Panc1 (cell line): ENCODE data around the gene TMEFF1. TPM values are rescaled to one million over a fixed set of nuclear protein-coding genes. Genes with fewer than 3 reads are reported as not detected.
"Not testable (repeated sequence)": the region's sequence is repeated elsewhere in the genome, so short reads cannot be mapped to it uniquely, and the experiment has no call there.

ENCODE experiments used
- ATAC-seq: fragments of 200-7000 bp; cut with Tn5 transposase; 2 replicates; pipeline ENCODE4 v1.9.1; 2020; ENCODE audit warnings: mild to moderate bottlenecking, moderate library complexity
- BruUV-seq: library from RNA; stranded (reverse); fragments of 400-500 nt; replicated peaks from 2 replicates; lab custom pipeline; 2021; lab: Mats Ljungman, UMichigan
- CTCF ChIA-PET: fragments of 300-600 bp; sonication (Branson Sonifier 250); formaldehyde crosslinking; loops from one replicate; lab custom pipeline; 2022; ENCODE audit warnings: antibody characterized with exemption; lab: Charles Lee
- POLR2A ChIA-PET: fragments of 300-600 bp; sonication (Branson Sonifier 250); formaldehyde crosslinking; loops from one replicate; lab custom pipeline; 2022; ENCODE audit warnings: antibody characterized with exemption; lab: Charles Lee
- DNase-seq: peaks from one replicate; pipeline ENCODE4 v3.0.0-alpha.2; 2010; ENCODE audit warnings: low read depth, low spot score
- H3K27ac ChIP-seq: 2 replicates; pipeline ENCODE4 v1.5.1; 2011; ENCODE audit warnings: mild to moderate bottlenecking, low read length, inconsistent platforms
- H3K27me3 ChIP-seq: fragments of 200-500 bp; sonication (Bioruptor generic); 2 replicates; pipeline ENCODE4 v1.6.0; 2014; ENCODE audit warnings: low read length, inconsistent platforms; ENCODE audit not compliant: control insufficient read depth, insufficient read depth
- H3K36me3 ChIP-seq: fragments of 200-500 bp; sonication (Bioruptor generic); 2 replicates; pipeline ENCODE4 v1.5.1; 2014; ENCODE audit warnings: inconsistent platforms, mild to moderate bottlenecking, low read length, moderate library complexity; ENCODE audit not compliant: control insufficient read depth, insufficient read depth
- H3K4me1 ChIP-seq: 2 replicates; pipeline ENCODE4 v1.5.1; 2011; ENCODE audit warnings: inconsistent platforms, mild to moderate bottlenecking, low read length, moderate library complexity; ENCODE audit not compliant: control insufficient read depth, insufficient read depth
- H3K4me3 ChIP-seq, 2 experiments: 2 replicates each; pipeline ENCODE4 v1.5.1; 2011 to 2012; ENCODE audit warnings: low read depth in 2 of 2, low read length in 2 of 2, mild to moderate bottlenecking in 2 of 2, inconsistent platforms in 1 of 2, moderate library complexity in 1 of 2
- H3K9me3 ChIP-seq: fragments of 200-500 bp; sonication (Bioruptor generic); 2 replicates; pipeline ENCODE4 v1.5.1; 2014; ENCODE audit warnings: low read depth, mild to moderate bottlenecking, inconsistent platforms, low read length, moderate library complexity; ENCODE audit not compliant: control insufficient read depth, insufficient read depth
- POLR2AphosphoS5 ChIP-seq: IDR thresholded peaks from 2 replicates; pipeline ENCODE4 v1.6.1; 2012; ENCODE audit warnings: mild to moderate bottlenecking, low read depth, low read length, moderate library complexity
- REST ChIP-seq, 2 experiments: IDR thresholded peaks; 2 replicates each; pipeline ENCODE4 v1.6.1; 2011 to 2012; ENCODE audit warnings: low read depth in 2 of 2, control low read depth in 1 of 2, low read length in 1 of 2, mild to moderate bottlenecking in 1 of 2, moderate library complexity in 1 of 2; ENCODE audit not compliant: insufficient read depth in 1 of 2
- SIN3A ChIP-seq: IDR thresholded peaks from 2 replicates; pipeline ENCODE4 v1.6.1; 2012; ENCODE audit warnings: low read depth, mild to moderate bottlenecking, low read length, moderate library complexity, borderline replicate concordance; ENCODE audit not compliant: insufficient read depth
- TCF7L2 ChIP-seq: IDR thresholded peaks from 2 replicates; pipeline ENCODE4 v1.6.1; 2011; ENCODE audit warnings: mild to moderate bottlenecking, low read depth, low read length, inconsistent platforms
- in situ Hi-C: cut with HindIII; loops from 2 replicates; pipeline ENCODE4 v1.10.0; 2016; ENCODE audit warnings: low sequenced_read_pairs, low pct_unique_long_range_greater_than_20kb
- intact Hi-C: fragments of 100-400 bp; cut with micrococcal nuclease; formaldehyde crosslinking; loops from one replicate; pipeline ENCODE4 v1.10.0; 2022; ENCODE audit not compliant: unreplicated experiment
- total RNA-seq: library from RNA; stranded (reverse); gene quantifications from one replicate; pipeline ENCODE4 v1.2.1, GENCODE V29; 2021; ENCODE audit not compliant: unreplicated experiment
- TF ChIP-seq, protein P1 (sequence below): fragments of 450-650 bp; IDR thresholded peaks from 2 replicates; pipeline ENCODE4 v1.5.1; 2017; ENCODE audit warnings: mild to moderate bottlenecking

The TMEFF1 gene
- total RNA-seq, 1 experiment from 2014 or later, result 2.2 TPM

GRCh38 chr9:100499866-100500265 lies 26.9 kb downstream of the TMEFF1 start:
- in situ Hi-C loops, result no loop called here
- CTCF ChIA-PET, result no interaction called here

DNA sequence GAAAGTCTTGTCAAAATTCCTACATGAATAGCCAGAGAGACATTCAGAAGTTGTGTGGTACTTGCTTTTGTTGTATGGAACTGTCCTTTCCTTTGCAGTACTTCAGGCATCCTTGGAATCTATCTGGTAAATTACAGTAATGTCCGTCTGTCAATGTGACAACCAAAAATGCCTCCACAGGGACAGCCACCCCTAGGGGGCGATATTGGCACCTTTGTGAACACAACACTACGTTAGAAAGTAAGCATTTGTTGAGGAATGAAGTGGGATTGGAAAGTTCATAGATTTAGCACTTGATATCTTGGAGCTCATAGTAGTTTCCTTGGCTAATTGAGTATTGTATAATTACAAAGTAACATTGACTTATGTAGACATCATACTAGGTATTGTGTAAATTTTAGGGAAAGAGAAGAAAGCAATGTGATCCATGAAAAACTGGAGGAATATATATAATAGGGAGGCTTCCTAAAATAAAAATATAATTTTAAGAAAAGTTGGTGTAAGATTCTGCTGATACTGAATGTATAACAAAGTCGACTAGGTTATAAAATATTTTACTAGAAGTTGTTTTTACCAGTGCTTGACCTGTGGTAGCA lies 32.7 kb downstream of the TMEFF1 start:
- TF ChIP-seq, protein P1, sequence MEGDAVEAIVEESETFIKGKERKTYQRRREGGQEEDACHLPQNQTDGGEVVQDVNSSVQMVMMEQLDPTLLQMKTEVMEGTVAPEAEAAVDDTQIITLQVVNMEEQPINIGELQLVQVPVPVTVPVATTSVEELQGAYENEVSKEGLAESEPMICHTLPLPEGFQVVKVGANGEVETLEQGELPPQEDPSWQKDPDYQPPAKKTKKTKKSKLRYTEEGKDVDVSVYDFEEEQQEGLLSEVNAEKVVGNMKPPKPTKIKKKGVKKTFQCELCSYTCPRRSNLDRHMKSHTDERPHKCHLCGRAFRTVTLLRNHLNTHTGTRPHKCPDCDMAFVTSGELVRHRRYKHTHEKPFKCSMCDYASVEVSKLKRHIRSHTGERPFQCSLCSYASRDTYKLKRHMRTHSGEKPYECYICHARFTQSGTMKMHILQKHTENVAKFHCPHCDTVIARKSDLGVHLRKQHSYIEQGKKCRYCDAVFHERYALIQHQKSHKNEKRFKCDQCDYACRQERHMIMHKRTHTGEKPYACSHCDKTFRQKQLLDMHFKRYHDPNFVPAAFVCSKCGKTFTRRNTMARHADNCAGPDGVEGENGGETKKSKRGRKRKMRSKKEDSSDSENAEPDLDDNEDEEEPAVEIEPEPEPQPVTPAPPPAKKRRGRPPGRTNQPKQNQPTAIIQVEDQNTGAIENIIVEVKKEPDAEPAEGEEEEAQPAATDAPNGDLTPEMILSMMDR, result peak; percentile 76
- TF ChIP-seq TCF7L2, result no peak
- no peak for ATAC-seq
- in situ Hi-C loops, result no loop called here

More at GRCh38 chr9:100499866-100500265, 26.9 kb downstream of the TMEFF1 start:
- intact Hi-C loops, result no loop called here
- Histone ChIP-seq H3K27ac (no peak overlapping the region), H3K36me3 (no peaks in the 10 kb centered on the region), H3K9me3 (no peaks in the 10 kb centered on the region), H3K4me3 (no peak overlapping the region), H3K4me1 (no peaks in the 10 kb centered on the region), H3K27me3 (no peaks in the 10 kb centered on the region)
- no TSS peak for BruUV-seq
- ATAC-seq (no peak), DNase-seq (no peak)
- TF ChIP-seq POLR2AphosphoS5, result no peak
- TF ChIP-seq REST (IDR thresholded peaks at IDR 0.05; ENCODE audit: insufficient read depth in 1 of 2, low read depth in 2 of 2, low read length in 1 of 2), result no peak
- no peak for TF ChIP-seq SIN3A
- TF ChIP-seq TCF7L2, result no peak
- TF ChIP-seq, protein P1, result no peak
- POLR2A ChIA-PET, result no interaction called here

GRCh38 chr9:100507350-100507749 lies 34.4 kb downstream of the TMEFF1 start:
- H3K9me3 ChIP-seq, DNase-seq, ATAC-seq, BruUV-seq, CTCF ChIA-PET, H3K27ac ChIP-seq, H3K4me1 ChIP-seq, POLR2A ChIA-PET, in situ Hi-C loops, H3K4me3 ChIP-seq, H3K36me3 ChIP-seq, H3K27me3 ChIP-seq: not testable (repeated sequence)
- intact Hi-C loops, result loop anchor here (5.0 kb wide), 1 partner anchor 85 kb away; no protein-coding TSS in a partner anchor

More for the DNA sequence above, 32.7 kb downstream of the TMEFF1 start:
- no peak overlapping the region for H3K4me3 ChIP-seq
- no TSS peak for BruUV-seq
- no peak overlapping the region for H3K27ac ChIP-seq
- H3K27me3 ChIP-seq, result no peaks in the 10 kb centered on the region
- H3K4me1 ChIP-seq, result no peaks in the 10 kb centered on the region
- intact Hi-C loops, result loop anchor here (5.0 kb wide), 1 partner anchor 87 kb away; no protein-coding TSS in a partner anchor
- ChIA-PET POLR2A (no interaction called here), CTCF (no interaction called here)
- H3K36me3 ChIP-seq, result no peaks in the 10 kb centered on the region
- H3K9me3 ChIP-seq, result no peaks in the 10 kb centered on the region
- peak; percentile 12 for DNase-seq
